Neuronal stem cell (in vitro differentiated cells): ENCODE measurements around the gene HID1.
"Not testable (repeated sequence)": the region's sequence is repeated elsewhere in the genome, so short reads cannot be mapped to it uniquely, and the experiment has no call there.

Experiments
- DNase-seq: peaks from one replicate; pipeline ENCODE4 v3.0.0-alpha.2; 2013; ENCODE audit warnings: low spot score
- H2AFZ ChIP-seq: one replicate; pipeline ENCODE4 v1.6.1; 2013; ENCODE audit warnings: mild to moderate bottlenecking, low read length, inconsistent platforms
- H2AK5ac ChIP-seq: 2 replicates; pipeline ENCODE4 v1.6.1; 2013; ENCODE audit warnings: low read depth, mild to moderate bottlenecking, inconsistent platforms, low read length, moderate library complexity, mixed read lengths
- H2BK120ac ChIP-seq: 2 replicates; pipeline ENCODE4 v1.6.1; 2013; ENCODE audit warnings: low read depth, mild to moderate bottlenecking, inconsistent platforms, low read length, moderate library complexity, mixed read lengths
- H2BK12ac ChIP-seq: one replicate; pipeline ENCODE4 v1.6.1; 2013; ENCODE audit warnings: low read length, inconsistent platforms
- H2BK15ac ChIP-seq: 2 replicates; pipeline ENCODE4 v1.6.1; 2013; ENCODE audit warnings: mild to moderate bottlenecking, low read length, inconsistent platforms, mixed read lengths
- H2BK5ac ChIP-seq: one replicate; pipeline ENCODE4 v1.6.1; 2013; ENCODE audit warnings: inconsistent platforms, mild to moderate bottlenecking, low read length, moderate library complexity
- H3K14ac ChIP-seq: one replicate; pipeline ENCODE4 v1.6.1; 2013; ENCODE audit warnings: low read length, inconsistent platforms
- H3K18ac ChIP-seq: 2 replicates; pipeline ENCODE4 v1.6.1; 2013; ENCODE audit warnings: low read length, inconsistent platforms
- H3K23ac ChIP-seq: 2 replicates; pipeline ENCODE4 v1.6.1; 2013; ENCODE audit warnings: low read depth, mild to moderate bottlenecking, mixed read lengths, low read length, inconsistent platforms; ENCODE audit not compliant: poor library complexity
- H3K27ac ChIP-seq: replicated peaks from 3 replicates; pipeline ENCODE4 v1.5.1; 2013; ENCODE audit warnings: low read length, inconsistent platforms
- H3K27me3 ChIP-seq, 3 experiments: 2 replicates each; pipeline ENCODE4 v1.6.1; 2013; ENCODE audit warnings: low read length in 3 of 3, mild to moderate bottlenecking in 2 of 3, inconsistent platforms in 1 of 3, low read depth in 1 of 3, mixed read lengths in 1 of 3, moderate library complexity in 1 of 3; ENCODE audit not compliant: control insufficient read depth in 3 of 3, insufficient read depth in 3 of 3
- H3K36me3 ChIP-seq, 2 donors: replicated peaks in 1 of 2; 2 replicates each; pipeline ENCODE4 v1.6.1; 2013; ENCODE audit warnings: low read length in 2 of 2; ENCODE audit not compliant: control insufficient read depth in 2 of 2, insufficient read depth in 2 of 2
- H3K4ac ChIP-seq: 2 replicates; pipeline ENCODE4 v1.6.1; 2013; ENCODE audit warnings: inconsistent platforms, mild to moderate bottlenecking, low read length, moderate library complexity
- H3K4me1 ChIP-seq, 2 donors: 1 replicate in 1 of 2; 2 replicates in 1 of 2; pipeline ENCODE4 v1.6.1; 2013; ENCODE audit warnings: low read length in 2 of 2, low read depth in 1 of 2; ENCODE audit not compliant: control insufficient read depth in 2 of 2, insufficient read depth in 1 of 2
- H3K4me2 ChIP-seq: one replicate; pipeline ENCODE4 v1.6.1; 2013; ENCODE audit warnings: mild to moderate bottlenecking, low read length, inconsistent platforms; ENCODE audit not compliant: insufficient read depth, poor library complexity, severe bottlenecking
- H3K4me3 ChIP-seq, 2 donors: 2 replicates each; pipeline ENCODE4 v1.5.1; 2013; ENCODE audit warnings: low read length in 2 of 2, mild to moderate bottlenecking in 2 of 2, inconsistent platforms in 1 of 2, moderate library complexity in 1 of 2
- H3K79me1 ChIP-seq: one replicate; pipeline ENCODE4 v1.6.1; 2013; ENCODE audit warnings: low read depth, mild to moderate bottlenecking, inconsistent platforms, low read length, moderate library complexity
- H3K9ac ChIP-seq: one replicate; pipeline ENCODE4 v1.6.1; 2013; ENCODE audit warnings: mild to moderate bottlenecking, low read depth, low read length, inconsistent platforms; ENCODE audit not compliant: poor library complexity
- H3K9me3 ChIP-seq, 2 donors: replicated peaks in 1 of 2; 2 replicates each; pipeline versions ENCODE3 to v1.6.1; 2013; ENCODE audit warnings: low read length in 2 of 2, mild to moderate bottlenecking in 2 of 2, inconsistent platforms in 1 of 2, low read depth in 1 of 2, mixed read lengths in 1 of 2, moderate library complexity in 1 of 2; ENCODE audit not compliant: control insufficient read depth in 2 of 2, insufficient read depth in 1 of 2
- H4K8ac ChIP-seq: one replicate; pipeline ENCODE4 v1.6.1; 2013; ENCODE audit warnings: low read depth, mild to moderate bottlenecking, inconsistent platforms, low read length, moderate library complexity
- H4K91ac ChIP-seq: one replicate; pipeline ENCODE4 v1.6.1; 2013; ENCODE audit warnings: low read length, low read depth, mild to moderate bottlenecking, inconsistent platforms; ENCODE audit not compliant: poor library complexity
- WGBS, 2 donors: extraction: QIAGEN DNeasy Blood & Tissue Kit; methylation state at CpG; one replicate each; pipeline ENCODE4 v1.1.7; 2013; ENCODE audit warnings: missing lambda C conversion rate in 2 of 2, mixed read lengths in 1 of 2; ENCODE audit not compliant: insufficient read length in 2 of 2, insufficient replicate concordance in 1 of 2; ENCODE audit errors: extremely low coverage in 2 of 2; 5-methylcytosine and 5-hydroxymethylcytosine counted together

Gene HID1

DNA sequence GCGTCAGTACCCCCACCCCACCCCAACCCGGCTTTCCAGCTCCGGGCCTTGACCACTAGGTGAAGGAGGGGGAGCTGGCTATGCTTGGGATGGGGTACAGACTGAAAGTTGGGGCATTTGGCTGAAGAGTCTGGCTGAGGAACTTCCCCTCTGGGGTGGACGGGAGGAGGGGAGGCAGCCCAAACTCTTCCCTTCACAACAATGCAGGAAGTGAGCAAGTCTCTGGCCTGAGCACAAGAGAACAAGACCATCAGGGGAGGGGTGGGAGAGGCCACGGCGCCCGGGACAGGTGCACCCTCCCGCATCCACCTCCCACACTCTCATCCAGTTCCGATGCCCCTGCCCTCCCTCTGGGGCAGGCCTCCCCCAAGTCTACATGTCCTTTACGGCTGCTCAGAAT is 55.1 kb downstream of the HID1 start:
- H3K4me3 ChIP-seq, result no peak overlapping the region
- WGBS, 2 donors, result no CpG with 5 or more reads among the region's 10 CpGs
- no peak overlapping the region for H3K4me2 ChIP-seq
- H4K91ac ChIP-seq, result no peak overlapping the region
- H2BK15ac ChIP-seq, result peak overlapping the region; percentile 83
- H3K27me3 ChIP-seq, result peaks cover 0 to 37% (median 9%) of the 10 kb centered on the region in 3 experiments
- H3K4me1 ChIP-seq, result peaks cover 5 to 10% of the 10 kb centered on the region in 2 donors
- no peak overlapping the region for H3K23ac ChIP-seq
- no peak overlapping the region for H2BK12ac ChIP-seq
- peaks cover 6% of the 10 kb centered on the region for H3K79me1 ChIP-seq
- no peak overlapping the region for H3K4ac ChIP-seq
- H3K9me3 ChIP-seq, result peaks cover 0 to 3% of the 10 kb centered on the region in 2 donors
- H2AK5ac ChIP-seq, result peak overlapping the region; percentile 63
- H3K18ac ChIP-seq, result peak overlapping the region; percentile 8
- no peak overlapping the region for H3K14ac ChIP-seq
- H2BK120ac ChIP-seq, result no peak overlapping the region
- H2BK5ac ChIP-seq, result no peak overlapping the region
- no peak overlapping the region for H2AFZ ChIP-seq
- H3K27ac ChIP-seq, result no peak overlapping the region
- H4K8ac ChIP-seq, result no peak overlapping the region
- H3K36me3 ChIP-seq, result no peaks in the 10 kb centered on the region
- no peak overlapping the region for H3K9ac ChIP-seq
- DNase-seq, result no peak

DNA sequence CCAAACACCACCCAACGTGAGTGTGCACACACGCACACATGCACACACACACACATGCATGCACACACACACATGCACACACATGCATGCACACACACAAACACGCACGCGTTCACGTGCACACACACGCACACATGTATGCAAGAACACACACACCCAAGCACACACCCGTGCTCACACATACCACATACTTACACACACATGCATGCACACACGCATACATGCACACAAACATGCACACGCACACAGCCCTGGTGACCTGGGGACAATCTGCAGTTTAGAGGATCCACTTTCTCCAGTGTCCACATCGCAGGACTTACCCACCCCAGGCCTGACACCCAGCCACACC is 55.7 kb downstream of the HID1 start:
- no peak overlapping the region for H3K4me2 ChIP-seq
- H3K4ac ChIP-seq, result no peak overlapping the region
- H3K27me3 ChIP-seq, result peaks cover 0 to 32% (median 5%) of the 10 kb centered on the region in 3 experiments
- peak overlapping the region; percentile 97 for H3K23ac ChIP-seq
- no peaks in the 10 kb centered on the region for H3K36me3 ChIP-seq
- peak overlapping the region; percentile 15 for H3K18ac ChIP-seq
- peaks cover 6% of the 10 kb centered on the region for H3K79me1 ChIP-seq
- H2BK120ac ChIP-seq, result no peak overlapping the region
- no peak overlapping the region for H2BK5ac ChIP-seq
- peak overlapping the region; percentile 30 for H3K9ac ChIP-seq
- H2AK5ac ChIP-seq, result peak overlapping the region; percentile 63
- H4K8ac ChIP-seq, result peak overlapping the region; percentile 86
- no peak overlapping the region for H2BK15ac ChIP-seq
- peaks cover 5 to 10% of the 10 kb centered on the region in 2 donors for H3K4me1 ChIP-seq
- H4K91ac ChIP-seq, result no peak overlapping the region
- no CpG with 5 or more reads among the region's 11 CpGs for WGBS, 2 donors
- DNase-seq, result no peak
- H3K27ac ChIP-seq, result no peak overlapping the region
- peaks cover 0 to 3% of the 10 kb centered on the region in 2 donors for H3K9me3 ChIP-seq
- peak overlapping the region; percentile 75 for H3K14ac ChIP-seq
- peak overlapping the region in 1 of 2 donors; percentile 66 for H3K4me3 ChIP-seq
- no peak overlapping the region for H2AFZ ChIP-seq
- H2BK12ac ChIP-seq, result no peak overlapping the region

- DNase-seq, result no peak
- WGBS, 2 donors, result no CpG with 5 or more reads among the region's 13 CpGs
- Histone ChIP-seq H2BK120ac (no peak overlapping the region), H3K9ac (peak overlapping the region; percentile 38), H3K14ac (no peak overlapping the region), H3K27ac (no peak overlapping the region), H3K9me3 (peaks cover 0 to 3% of the 10 kb centered on the region in 2 donors), H3K4me2 (no peak overlapping the region), H3K27me3 (peaks cover 0 to 26% (median 0%) of the 10 kb centered on the region in 3 experiments), H2AK5ac (peak overlapping the region; percentile 23), H2BK5ac (no peak overlapping the region), H3K4ac (no peak overlapping the region), H3K79me1 (peaks cover 3% of the 10 kb centered on the region), H4K8ac (no peak overlapping the region), H4K91ac (no peak overlapping the region), H3K18ac (peak overlapping the region; percentile 15), H3K4me3 (peak overlapping the region in 1 of 2 donors; percentile 66), H2AFZ (no peak overlapping the region), H2BK12ac (no peak overlapping the region), H2BK15ac (no peak overlapping the region), H3K36me3 (no peaks in the 10 kb centered on the region), H3K4me1 (peaks cover 5 to 9% of the 10 kb centered on the region in 2 donors), H3K23ac (peak overlapping the region; percentile 97)
These were observed 56.3 kb downstream of the HID1 start for GRCh38 chr17:74916136-74916850.

DNA sequence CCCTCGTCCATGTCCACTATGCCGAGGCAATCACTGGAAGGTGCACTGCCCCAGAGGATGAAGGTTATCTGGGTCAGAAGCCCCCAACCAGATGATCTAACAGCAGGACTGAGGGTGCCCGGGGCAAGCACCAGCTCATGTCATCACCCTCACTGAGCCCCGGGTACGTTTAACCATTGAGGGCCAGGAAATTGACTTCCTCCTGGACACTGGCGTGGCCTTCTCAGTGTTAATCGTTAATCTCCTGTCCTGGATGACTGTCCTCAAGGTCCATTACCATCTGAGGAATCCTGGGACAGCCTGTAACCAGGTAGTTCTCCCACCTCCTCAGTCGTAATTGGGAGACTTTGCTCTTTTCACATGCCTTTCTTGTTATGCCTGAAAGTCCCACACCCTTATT is 61.1 kb downstream of the HID1 start:
- not testable (repeated sequence) for H3K18ac ChIP-seq, H3K4me1 ChIP-seq, H2AFZ ChIP-seq, H3K27me3 ChIP-seq, H3K4me2 ChIP-seq, H2BK5ac ChIP-seq, H4K8ac ChIP-seq, H2BK15ac ChIP-seq, H3K23ac ChIP-seq, H3K79me1 ChIP-seq, H2AK5ac ChIP-seq, DNase-seq, H2BK120ac ChIP-seq, H3K14ac ChIP-seq, H3K36me3 ChIP-seq, H3K9me3 ChIP-seq, H3K4ac ChIP-seq, H2BK12ac ChIP-seq, H4K91ac ChIP-seq, H3K9ac ChIP-seq, H3K4me3 ChIP-seq, H3K27ac ChIP-seq
- no CpG with 5 or more reads among the region's 8 CpGs for WGBS, 2 donors
